ENCODE data around the gene FCER1A. TPM values are rescaled to one million over a fixed set of nuclear protein-coding genes. Genes with fewer than 3 reads are reported as not detected.
"Not testable (repeated sequence)": the region's sequence is repeated elsewhere in the genome, so short reads cannot be mapped to it uniquely, and the experiment has no call there.

Gene FCER1A
- total RNA-seq, 1 donor from 2014 or later, result not detected

DNA sequence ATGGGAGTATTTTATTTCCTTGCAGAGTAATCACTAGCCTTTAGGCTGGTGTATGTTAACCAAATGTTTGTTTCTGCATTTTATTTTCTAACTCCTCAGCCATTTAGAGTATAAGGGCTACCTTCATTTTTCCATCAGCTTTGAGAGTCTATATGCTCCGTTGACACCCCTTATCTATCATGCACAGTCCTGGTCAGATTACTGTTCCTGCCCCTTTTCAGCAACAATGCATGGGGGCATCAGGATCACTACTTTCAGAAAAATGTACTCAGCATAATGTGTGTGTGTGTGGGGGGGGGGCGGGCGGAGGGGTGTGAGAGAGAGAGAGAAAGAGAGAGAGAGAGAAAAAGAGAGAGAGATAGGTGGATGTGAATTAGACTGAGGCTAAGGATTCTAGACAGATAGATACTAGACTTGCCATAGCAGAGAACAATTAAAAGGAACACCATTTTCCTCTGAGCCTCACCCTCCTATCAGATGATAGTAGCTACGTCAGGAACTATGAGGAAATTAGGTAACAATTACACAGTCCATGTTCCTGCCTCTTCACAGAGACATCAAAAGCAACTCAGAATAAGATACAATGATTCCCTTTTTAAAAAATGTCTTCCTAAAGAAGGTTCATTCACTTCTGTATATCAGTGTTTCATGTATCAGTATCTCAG lies 40.8 kb downstream of the FCER1A start:
- Mint-ChIP-seq H3K36me3 (ENCODE audit: low read depth, unreplicated experiment) (no peaks in the 10 kb centered on the region), H3K27ac (ENCODE audit: unreplicated experiment) (no peak overlapping the region), H3K9me3 (ENCODE audit: unreplicated experiment) (no peaks in the 10 kb centered on the region), H3K4me3 (ENCODE audit: unreplicated experiment) (no peak overlapping the region), H3K27me3 (ENCODE audit: unreplicated experiment) (no peaks in the 10 kb centered on the region), H3K4me1 (ENCODE audit: unreplicated experiment) (no peaks in the 10 kb centered on the region)
- TF ChIP-seq, protein P1, sequence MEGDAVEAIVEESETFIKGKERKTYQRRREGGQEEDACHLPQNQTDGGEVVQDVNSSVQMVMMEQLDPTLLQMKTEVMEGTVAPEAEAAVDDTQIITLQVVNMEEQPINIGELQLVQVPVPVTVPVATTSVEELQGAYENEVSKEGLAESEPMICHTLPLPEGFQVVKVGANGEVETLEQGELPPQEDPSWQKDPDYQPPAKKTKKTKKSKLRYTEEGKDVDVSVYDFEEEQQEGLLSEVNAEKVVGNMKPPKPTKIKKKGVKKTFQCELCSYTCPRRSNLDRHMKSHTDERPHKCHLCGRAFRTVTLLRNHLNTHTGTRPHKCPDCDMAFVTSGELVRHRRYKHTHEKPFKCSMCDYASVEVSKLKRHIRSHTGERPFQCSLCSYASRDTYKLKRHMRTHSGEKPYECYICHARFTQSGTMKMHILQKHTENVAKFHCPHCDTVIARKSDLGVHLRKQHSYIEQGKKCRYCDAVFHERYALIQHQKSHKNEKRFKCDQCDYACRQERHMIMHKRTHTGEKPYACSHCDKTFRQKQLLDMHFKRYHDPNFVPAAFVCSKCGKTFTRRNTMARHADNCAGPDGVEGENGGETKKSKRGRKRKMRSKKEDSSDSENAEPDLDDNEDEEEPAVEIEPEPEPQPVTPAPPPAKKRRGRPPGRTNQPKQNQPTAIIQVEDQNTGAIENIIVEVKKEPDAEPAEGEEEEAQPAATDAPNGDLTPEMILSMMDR (IDR thresholded peaks at IDR 0.05; ENCODE audit: unreplicated experiment), result no peak
- no peak for DNase-seq (ENCODE audit: low spot score)

DNA sequence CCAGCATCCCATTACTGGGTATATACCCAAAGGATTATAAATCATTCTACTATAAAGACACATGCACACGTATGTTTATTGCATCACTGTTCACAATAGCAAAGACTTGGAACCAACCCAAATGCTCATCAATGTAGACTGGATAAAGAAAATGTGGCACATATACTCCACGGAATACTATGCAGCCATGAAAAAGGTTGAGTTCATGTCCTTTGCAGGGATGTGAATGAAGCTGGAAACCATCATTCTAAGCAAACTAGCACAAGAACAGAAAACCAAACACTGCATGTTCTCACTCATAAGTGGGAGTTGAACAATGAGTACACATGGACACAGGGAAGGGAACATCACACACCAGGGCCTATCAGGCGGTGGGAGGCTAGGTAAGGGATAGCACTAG lies 47.2 kb downstream of the FCER1A start:
- not testable (repeated sequence) for H3K27me3 Mint-ChIP-seq (ENCODE audit: unreplicated experiment); H3K9me3 Mint-ChIP-seq (ENCODE audit: unreplicated experiment); DNase-seq (ENCODE audit: low spot score); H3K4me3 Mint-ChIP-seq (ENCODE audit: unreplicated experiment); H3K4me1 Mint-ChIP-seq (ENCODE audit: unreplicated experiment); H3K27ac Mint-ChIP-seq (ENCODE audit: unreplicated experiment); H3K36me3 Mint-ChIP-seq (ENCODE audit: low read depth, unreplicated experiment)

DNA sequence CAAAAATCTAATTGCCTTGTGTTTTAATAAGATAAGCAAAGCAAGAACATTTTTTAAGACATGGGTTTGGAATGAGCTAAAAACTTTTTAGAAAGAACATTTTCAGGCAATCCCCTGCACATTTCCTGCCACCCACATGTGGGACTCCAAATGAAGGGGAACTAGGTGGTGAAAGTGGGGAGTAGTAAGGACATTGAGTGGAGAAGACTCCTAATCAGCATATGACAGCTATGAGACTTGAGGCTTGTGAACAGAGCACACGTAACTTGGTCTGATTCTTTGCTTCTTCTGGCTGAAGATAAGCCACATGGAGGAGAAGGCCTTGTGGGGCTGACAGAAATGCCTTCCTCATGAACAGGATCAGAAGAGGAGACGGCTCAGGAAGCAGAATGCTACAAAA lies 50.3 kb downstream of the FCER1A start:
- Mint-ChIP-seq H3K27me3 (ENCODE audit: unreplicated experiment) (no peaks in the 10 kb centered on the region), H3K9me3 (ENCODE audit: unreplicated experiment) (peaks cover 4% of the 10 kb centered on the region)

More for the DNA sequence above, 50.3 kb downstream of the FCER1A start:
- TF ChIP-seq, protein P1 (IDR thresholded peaks at IDR 0.05; ENCODE audit: unreplicated experiment), result no peak
- H3K27ac Mint-ChIP-seq (ENCODE audit: unreplicated experiment), result no peak overlapping the region
- no peak overlapping the region for H3K4me3 Mint-ChIP-seq (ENCODE audit: unreplicated experiment)
- H3K4me1 Mint-ChIP-seq (ENCODE audit: unreplicated experiment), result no peaks in the 10 kb centered on the region
- DNase-seq (ENCODE audit: low spot score), result no peak
- no peaks in the 10 kb centered on the region for H3K36me3 Mint-ChIP-seq (ENCODE audit: low read depth, unreplicated experiment)

Other genes starting within 250 kb of the FCER1A start
- 29.2 TPM for gene AIM2, start 225.6 kb upstream of the FCER1A start, total RNA-seq (ENCODE audit: unreplicated experiment)
- gene CADM3, start 130.7 kb upstream of the FCER1A start, total RNA-seq (ENCODE audit: unreplicated experiment), result 4.0 TPM
- 0.23 TPM for gene ACKR1, start 97.5 kb upstream of the FCER1A start, total RNA-seq (ENCODE audit: unreplicated experiment)
- gene OR10J4, start 129.9 kb downstream of the FCER1A start, total RNA-seq (ENCODE audit: unreplicated experiment), result not detected
- not detected for gene OR10J1, start 137.4 kb downstream of the FCER1A start, total RNA-seq (ENCODE audit: unreplicated experiment)
- gene OR10J5, start 233.7 kb downstream of the FCER1A start, total RNA-seq (ENCODE audit: unreplicated experiment), result not detected